Measurements from ENCODE around the gene ATP1A2.

Gene ATP1A2

GRCh38 chr1:160127865-160128523 is 12.4 kb downstream of the ATP1A2 start:
- no peaks in the 10 kb centered on the region for H3K9me3 Mint-ChIP-seq
- peaks cover 33 to 61% of the 10 kb centered on the region in 2 donors for H3K27me3 Mint-ChIP-seq
- no peak for DNase-seq
- H3K36me3 Mint-ChIP-seq (ENCODE audit: insufficient read depth) = no peaks in the 10 kb centered on the region
- H3K27ac Mint-ChIP-seq = no peak overlapping the region
- H3K4me3 Mint-ChIP-seq = no peak overlapping the region
- ATAC-seq (replicated peaks) = no peak
- no peaks in the 10 kb centered on the region for H3K4me1 Mint-ChIP-seq (ENCODE audit: low read depth in 2 of 2)

- DNase-seq = no peak
- H3K27ac Mint-ChIP-seq = no peak overlapping the region
- H3K4me3 Mint-ChIP-seq = no peak overlapping the region
- H3K27me3 Mint-ChIP-seq = peaks cover 36 to 61% of the 10 kb centered on the region in 2 donors
- no peaks in the 10 kb centered on the region for H3K36me3 Mint-ChIP-seq (ENCODE audit: insufficient read depth)
- H3K4me1 Mint-ChIP-seq (ENCODE audit: low read depth in 2 of 2) = no peaks in the 10 kb centered on the region
- no peaks in the 10 kb centered on the region for H3K9me3 Mint-ChIP-seq
- no peak for ATAC-seq (replicated peaks)
These were observed 13.1 kb downstream of the ATP1A2 start for GRCh38 chr1:160128636-160129035.

GRCh38 chr1:160129046-160129445 is 13.5 kb downstream of the ATP1A2 start:
- ATAC-seq (replicated peaks) (no peak), DNase-seq (no peak)
- Mint-ChIP-seq H3K4me1 (ENCODE audit: low read depth in 2 of 2) (no peaks in the 10 kb centered on the region), H3K4me3 (no peak overlapping the region), H3K27me3 (peaks cover 40 to 61% of the 10 kb centered on the region in 2 donors), H3K36me3 (ENCODE audit: insufficient read depth) (no peaks in the 10 kb centered on the region), H3K9me3 (no peaks in the 10 kb centered on the region), H3K27ac (no peak overlapping the region)

- Mint-ChIP-seq H3K9me3 (no peaks in the 10 kb centered on the region), H3K36me3 (ENCODE audit: insufficient read depth) (no peaks in the 10 kb centered on the region), H3K4me1 (ENCODE audit: low read depth in 2 of 2) (no peaks in the 10 kb centered on the region), H3K4me3 (no peak overlapping the region), H3K27me3 (peaks cover 42 to 61% of the 10 kb centered on the region in 2 donors), H3K27ac (no peak overlapping the region)
- ATAC-seq (replicated peaks) (no peak), DNase-seq (no peak)
These were observed 14.0 kb downstream of the ATP1A2 start for GRCh38 chr1:160129558-160129957.

- no peak for DNase-seq
- no peaks in the 10 kb centered on the region for H3K4me1 Mint-ChIP-seq (ENCODE audit: low read depth in 2 of 2)
- H3K36me3 Mint-ChIP-seq (ENCODE audit: insufficient read depth) = no peaks in the 10 kb centered on the region
- no peak overlapping the region for H3K4me3 Mint-ChIP-seq
- H3K27me3 Mint-ChIP-seq = peaks cover 45 to 65% of the 10 kb centered on the region in 2 donors
- no peak overlapping the region for H3K27ac Mint-ChIP-seq
- ATAC-seq (replicated peaks) = no peak
- no peaks in the 10 kb centered on the region for H3K9me3 Mint-ChIP-seq
These were observed 14.4 kb downstream of the ATP1A2 start for GRCh38 chr1:160129966-160130365.

GRCh38 chr1:160130486-160130885 is 14.9 kb downstream of the ATP1A2 start:
- no peak for DNase-seq
- H3K27me3 Mint-ChIP-seq = peaks cover 48 to 71% of the 10 kb centered on the region in 2 donors
- H3K27ac Mint-ChIP-seq = no peak overlapping the region
- no peak overlapping the region for H3K4me3 Mint-ChIP-seq
- H3K9me3 Mint-ChIP-seq = no peaks in the 10 kb centered on the region
- no peaks in the 10 kb centered on the region for H3K4me1 Mint-ChIP-seq (ENCODE audit: low read depth in 2 of 2)
- ATAC-seq (replicated peaks) = no peak
- H3K36me3 Mint-ChIP-seq (ENCODE audit: insufficient read depth) = no peaks in the 10 kb centered on the region

- Mint-ChIP-seq H3K27me3 (peaks cover 48 to 75% of the 10 kb centered on the region in 2 donors), H3K4me3 (no peak overlapping the region), H3K9me3 (no peaks in the 10 kb centered on the region), H3K27ac (no peak overlapping the region), H3K4me1 (ENCODE audit: low read depth in 2 of 2) (no peaks in the 10 kb centered on the region), H3K36me3 (ENCODE audit: insufficient read depth) (no peaks in the 10 kb centered on the region)
- no peak for DNase-seq
- no peak for ATAC-seq (replicated peaks)
These were observed 15.4 kb downstream of the ATP1A2 start for GRCh38 chr1:160130939-160131338.

GRCh38 chr1:160131803-160132565 is 16.4 kb downstream of the ATP1A2 start:
- H3K4me1 Mint-ChIP-seq (ENCODE audit: low read depth in 2 of 2) = no peaks in the 10 kb centered on the region
- DNase-seq = no peak
- ATAC-seq (replicated peaks) = no peak
- H3K27me3 Mint-ChIP-seq = peaks cover 48 to 79% of the 10 kb centered on the region in 2 donors
- H3K36me3 Mint-ChIP-seq (ENCODE audit: insufficient read depth) = no peaks in the 10 kb centered on the region
- H3K4me3 Mint-ChIP-seq = no peak overlapping the region
- H3K27ac Mint-ChIP-seq = no peak overlapping the region
- H3K9me3 Mint-ChIP-seq = no peaks in the 10 kb centered on the region

GRCh38 chr1:160133990-160134770 is 18.6 kb downstream of the ATP1A2 start:
- peaks cover 40 to 71% of the 10 kb centered on the region in 2 donors for H3K27me3 Mint-ChIP-seq
- H3K4me1 Mint-ChIP-seq (ENCODE audit: low read depth in 2 of 2) = no peaks in the 10 kb centered on the region
- no peak overlapping the region for H3K27ac Mint-ChIP-seq
- DNase-seq (no peak), ATAC-seq (replicated peaks) (no peak)
- H3K4me3 Mint-ChIP-seq = no peak overlapping the region
- no peaks in the 10 kb centered on the region for H3K9me3 Mint-ChIP-seq
- no peaks in the 10 kb centered on the region for H3K36me3 Mint-ChIP-seq (ENCODE audit: insufficient read depth)

GRCh38 chr1:160134791-160135572 is 19.4 kb downstream of the ATP1A2 start:
- Mint-ChIP-seq H3K27ac (no peak overlapping the region), H3K4me1 (ENCODE audit: low read depth in 2 of 2) (no peaks in the 10 kb centered on the region), H3K4me3 (no peak overlapping the region), H3K36me3 (ENCODE audit: insufficient read depth) (no peaks in the 10 kb centered on the region), H3K9me3 (no peaks in the 10 kb centered on the region), H3K27me3 (peaks cover 38 to 71% of the 10 kb centered on the region in 2 donors)
- ATAC-seq (replicated peaks) (no peak), DNase-seq (no peak)

- Mint-ChIP-seq H3K27me3 (peaks cover 37 to 71% of the 10 kb centered on the region in 2 donors), H3K27ac (no peak overlapping the region), H3K36me3 (ENCODE audit: insufficient read depth) (no peaks in the 10 kb centered on the region)
These were observed 20.8 kb downstream of the ATP1A2 start for GRCh38 chr1:160136121-160136925.

GRCh38 chr1:160136926-160137200 is 21.3 kb downstream of the ATP1A2 start:
- H3K4me3 Mint-ChIP-seq = no peak overlapping the region
- H3K4me1 Mint-ChIP-seq (ENCODE audit: low read depth in 2 of 2) = no peaks in the 10 kb centered on the region
- no peak for ATAC-seq (replicated peaks)
- no peak overlapping the region for H3K27ac Mint-ChIP-seq
- H3K36me3 Mint-ChIP-seq (ENCODE audit: insufficient read depth) = no peaks in the 10 kb centered on the region
- no peaks in the 10 kb centered on the region for H3K9me3 Mint-ChIP-seq
- no peak for DNase-seq
- H3K27me3 Mint-ChIP-seq = peaks cover 38 to 72% of the 10 kb centered on the region in 2 donors

More at GRCh38 chr1:160136121-160136925, 20.8 kb downstream of the ATP1A2 start:
- ATAC-seq (replicated peaks) (no peak), DNase-seq (no peak)
- H3K9me3 Mint-ChIP-seq = no peaks in the 10 kb centered on the region
- H3K4me1 Mint-ChIP-seq (ENCODE audit: low read depth in 2 of 2) = no peaks in the 10 kb centered on the region
- no peak overlapping the region for H3K4me3 Mint-ChIP-seq

Data from effector memory CD8-positive, alpha-beta T cell (primary cell).